HG03565 (cell line): ENCODE measurements around the gene ARRB1.
"Not testable (repeated sequence)": the region's sequence is repeated elsewhere in the genome, so short reads cannot be mapped to it uniquely, and the experiment has no call there.

Source experiments
- ATAC-seq: cut with Tn5 transposase; IDR thresholded peaks from one replicate; pipeline ENCODE4 v1.9.1; 2021; ENCODE audit warnings: mild to moderate bottlenecking, moderate library complexity; ENCODE audit not compliant: unreplicated experiment

The ARRB1 gene

DNA sequence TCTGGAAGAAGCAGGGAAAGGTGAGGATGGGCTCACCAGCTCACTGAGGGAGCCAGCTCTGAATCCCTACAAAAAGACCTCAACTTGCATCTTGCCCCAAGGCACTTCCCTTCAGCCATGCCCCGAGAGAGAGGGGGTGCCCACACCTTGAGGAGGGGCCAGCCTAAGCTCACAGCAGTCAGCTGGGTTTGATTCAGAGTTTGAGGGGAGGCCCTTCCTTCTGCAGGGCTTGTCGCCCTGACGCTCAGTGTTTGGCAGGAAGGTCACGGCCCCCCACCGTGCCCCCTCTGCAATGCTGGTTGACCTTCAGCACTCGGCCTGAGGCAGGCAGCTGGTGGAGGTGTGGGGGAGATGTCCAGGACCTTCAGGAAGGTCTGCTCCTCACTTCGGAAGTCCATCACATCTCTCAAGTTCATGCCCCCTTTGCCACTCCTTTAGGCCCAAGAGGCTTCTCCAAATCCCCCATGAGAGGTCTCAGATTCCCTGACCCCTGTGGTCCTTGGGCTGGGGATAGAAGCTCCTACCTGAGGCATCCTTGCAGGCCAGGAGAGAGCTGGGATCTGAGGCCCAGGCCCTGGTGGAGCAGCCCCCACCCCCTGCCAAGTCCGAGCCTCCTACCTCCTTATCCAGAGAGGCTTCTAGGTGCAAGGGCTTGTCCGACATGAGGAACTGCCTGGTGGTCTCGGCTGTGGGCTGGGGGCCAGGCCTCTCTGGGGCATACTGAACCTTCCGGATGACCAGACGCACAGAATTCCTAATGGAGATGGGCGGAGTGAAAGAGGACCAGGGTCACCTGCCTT, 73.3 kb downstream of the ARRB1 start:
- no peak for ATAC-seq

DNA sequence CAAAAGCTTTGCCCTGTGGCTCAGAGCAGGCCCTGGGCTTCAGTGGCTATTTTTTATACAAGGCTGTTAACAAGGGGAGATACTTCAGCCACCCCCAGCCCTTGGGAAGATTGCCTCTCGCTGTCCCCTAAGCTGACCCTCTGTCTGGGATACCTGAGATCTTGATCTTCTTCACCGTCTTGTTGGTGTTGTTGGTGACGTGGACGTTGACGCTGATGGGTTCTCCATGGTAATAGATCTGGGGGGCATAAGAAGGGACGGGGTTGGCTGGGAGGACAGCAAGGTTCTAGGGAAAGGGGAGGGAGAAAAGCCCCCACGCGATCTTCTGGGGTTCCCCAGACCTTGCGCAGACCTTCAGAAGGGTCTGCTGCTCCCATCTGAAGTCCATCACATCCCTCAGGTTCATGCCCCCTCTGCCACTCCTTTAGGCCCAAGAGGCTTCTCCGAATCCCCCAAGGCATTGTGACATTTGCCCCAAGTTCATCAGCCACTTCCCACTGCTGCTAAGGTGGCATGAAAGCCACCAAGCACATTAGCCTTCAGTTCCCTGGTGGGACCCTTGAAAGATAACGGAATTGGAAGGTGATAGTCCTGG, 74.2 kb downstream of the ARRB1 start:
- no peak for ATAC-seq

DNA sequence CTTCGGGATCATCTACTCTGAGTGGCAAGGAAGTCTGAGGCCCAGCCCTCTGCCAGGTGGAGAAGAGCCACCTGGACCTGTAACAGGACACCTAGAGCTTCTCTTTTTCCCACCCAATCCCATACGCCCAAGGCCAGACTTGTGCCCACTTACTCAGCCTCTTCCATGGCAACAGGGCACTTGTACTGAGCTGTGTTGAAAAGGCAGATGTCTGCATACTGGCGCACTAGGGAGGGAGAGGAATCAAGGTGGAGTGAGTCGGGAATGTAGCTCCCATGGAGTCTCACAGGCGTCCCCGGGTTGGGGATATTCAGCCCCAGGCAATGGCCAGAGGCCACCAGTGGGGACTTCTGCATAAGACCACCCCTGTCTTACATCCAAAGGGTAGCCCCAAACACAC, 74.8 kb downstream of the ARRB1 start:
- ATAC-seq = no peak

DNA sequence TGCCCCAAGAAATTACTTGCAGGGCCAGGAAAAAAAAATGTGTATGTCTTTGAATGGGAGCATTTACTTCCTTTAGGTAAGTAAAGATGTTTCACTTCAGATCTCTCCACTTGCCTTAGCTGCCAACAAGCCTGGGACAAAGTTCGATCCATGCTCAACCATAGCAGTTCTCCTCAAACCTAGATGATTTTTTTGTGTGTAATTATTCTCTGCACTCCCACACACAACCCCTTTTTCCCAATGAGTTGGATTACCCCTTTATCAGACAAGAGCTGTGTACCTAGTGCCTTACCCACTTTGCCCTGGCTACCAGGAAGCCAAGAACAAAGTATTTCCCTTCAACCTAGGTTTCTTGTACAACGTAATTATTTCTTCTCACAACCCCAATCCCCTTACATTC, 75.3 kb downstream of the ARRB1 start:
- no peak for ATAC-seq

DNA sequence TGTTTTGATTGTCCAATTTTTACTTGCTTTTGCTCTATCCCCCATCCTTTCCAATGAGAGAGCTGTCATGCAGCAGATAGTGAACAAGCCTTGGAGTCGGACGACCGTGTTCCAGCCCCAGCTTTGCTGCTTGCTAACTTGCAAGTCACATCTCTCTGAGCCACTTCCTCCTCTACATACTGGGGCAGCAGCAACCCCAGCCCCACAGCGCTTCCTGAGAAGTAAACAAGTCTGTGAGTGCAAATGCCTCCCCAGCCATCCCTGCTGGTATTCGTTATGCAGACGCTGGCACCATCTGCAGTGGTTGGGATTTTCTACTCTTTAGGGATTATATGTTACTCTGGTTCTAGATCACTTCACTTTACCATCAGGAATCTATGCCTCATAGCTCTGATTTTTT, 75.9 kb downstream of the ARRB1 start:
- ATAC-seq = no peak

DNA sequence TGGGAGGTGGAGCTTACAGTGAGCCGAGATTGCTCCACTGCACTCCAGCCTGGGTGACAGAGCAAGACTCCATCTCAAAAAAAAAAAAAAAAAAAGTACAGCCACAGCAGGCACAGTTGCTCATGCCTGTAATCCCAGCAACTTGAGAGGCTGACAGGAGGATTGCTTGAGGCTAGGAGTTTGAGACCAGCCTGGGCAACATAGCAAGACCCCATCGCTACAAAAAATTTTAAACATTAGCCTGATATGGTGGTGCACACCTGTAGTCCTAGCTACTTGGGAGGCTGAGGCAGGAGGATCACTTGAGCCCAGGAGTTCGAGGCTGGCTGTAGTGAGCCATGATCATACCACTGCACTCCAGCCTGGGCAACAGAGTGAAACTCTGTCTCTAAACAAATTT, 76.7 kb downstream of the ARRB1 start:
- not testable (repeated sequence) for ATAC-seq

DNA sequence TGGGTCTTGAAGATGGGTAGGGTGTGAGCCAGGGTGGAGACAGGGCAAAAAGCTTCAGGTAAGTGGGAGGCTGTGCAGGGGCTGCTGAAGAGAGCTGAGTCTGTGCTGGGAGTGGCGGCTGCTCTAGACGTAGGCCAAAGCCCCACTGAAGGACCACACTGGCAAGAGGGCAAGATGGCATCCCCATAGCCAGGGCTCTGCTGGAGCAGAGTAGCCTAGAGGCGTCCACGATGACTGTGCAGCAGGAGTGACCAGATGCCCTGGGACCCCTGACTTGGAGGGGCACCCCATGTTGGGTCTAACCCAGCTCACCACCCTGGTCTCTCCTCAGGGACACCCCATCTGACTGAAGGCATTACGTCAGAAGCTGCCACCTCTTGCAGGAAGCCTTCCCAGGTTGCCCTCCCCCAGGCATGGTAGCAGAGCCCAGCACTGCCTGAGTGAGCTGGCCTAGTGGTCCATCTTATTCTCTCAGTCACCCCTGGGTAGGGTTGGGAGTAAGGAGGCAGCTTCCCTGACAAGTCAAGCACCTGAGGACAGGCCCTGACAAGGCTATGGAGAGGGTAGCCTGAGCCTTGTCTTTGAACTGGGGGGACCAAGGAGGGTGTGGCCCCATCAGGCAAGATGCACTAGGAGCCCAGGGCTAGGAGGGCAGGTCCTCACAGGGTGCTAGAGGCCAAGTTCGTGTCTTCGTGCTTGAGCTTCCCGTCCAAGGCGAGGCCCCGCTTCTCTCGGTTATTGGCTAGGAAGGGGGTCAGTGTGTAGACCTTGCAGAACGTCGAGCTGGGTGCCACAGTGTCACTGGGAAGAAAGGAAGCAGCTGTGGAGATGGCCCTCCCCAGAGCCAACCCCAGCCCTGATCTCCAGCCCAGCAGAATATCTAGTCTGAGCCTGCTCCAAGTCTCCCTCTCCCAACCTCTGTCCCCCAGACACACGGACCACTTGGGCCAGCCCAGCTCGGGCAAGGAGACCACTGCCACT, 77.8 kb downstream of the ARRB1 start:
- ATAC-seq = no peak

DNA sequence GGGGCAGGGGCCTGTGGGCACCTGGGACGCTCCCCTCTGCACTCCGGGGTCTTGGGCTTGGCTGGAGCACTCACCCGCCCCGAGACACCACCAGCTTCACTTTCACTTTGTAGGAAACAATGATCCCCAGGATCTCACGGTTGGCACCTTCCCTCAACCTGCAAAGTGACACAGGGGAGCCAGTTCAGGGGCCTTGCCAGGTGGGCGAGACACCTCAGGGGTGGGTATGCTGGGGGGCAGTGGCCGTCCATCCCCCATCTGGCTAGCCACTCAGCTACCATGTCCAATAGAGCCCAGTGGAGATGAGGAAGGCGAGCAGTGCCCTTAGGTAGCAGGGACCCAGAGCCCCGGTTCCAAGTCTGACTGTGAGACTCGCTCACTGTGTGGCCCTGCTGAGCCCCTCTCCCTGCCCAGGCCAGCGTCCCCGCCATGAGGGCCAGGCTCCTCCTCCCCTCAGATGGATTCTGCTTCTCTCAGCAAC, 78.6 kb downstream of the ARRB1 start:
- ATAC-seq = no peak

DNA sequence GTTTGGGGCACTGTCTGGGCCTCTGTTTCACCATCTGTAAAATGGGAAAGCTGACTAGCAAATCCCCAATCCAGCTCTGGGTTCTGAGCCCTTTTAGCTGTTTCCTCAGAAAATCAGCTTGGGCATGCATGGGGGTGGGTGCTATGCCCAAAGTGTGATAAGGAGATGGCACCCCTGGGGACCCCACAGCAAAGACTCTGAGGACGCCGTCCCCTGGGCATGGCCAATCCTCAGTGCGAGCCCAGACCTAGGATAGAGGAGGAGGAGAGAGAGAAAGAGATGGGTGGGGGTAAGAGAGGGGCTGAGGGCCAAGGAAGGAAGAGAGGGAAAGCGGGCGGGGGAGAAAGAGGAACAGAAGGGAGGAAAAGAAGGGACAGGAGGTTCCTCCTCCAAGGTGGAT, 79.1 kb downstream of the ARRB1 start:
- no peak for ATAC-seq

DNA sequence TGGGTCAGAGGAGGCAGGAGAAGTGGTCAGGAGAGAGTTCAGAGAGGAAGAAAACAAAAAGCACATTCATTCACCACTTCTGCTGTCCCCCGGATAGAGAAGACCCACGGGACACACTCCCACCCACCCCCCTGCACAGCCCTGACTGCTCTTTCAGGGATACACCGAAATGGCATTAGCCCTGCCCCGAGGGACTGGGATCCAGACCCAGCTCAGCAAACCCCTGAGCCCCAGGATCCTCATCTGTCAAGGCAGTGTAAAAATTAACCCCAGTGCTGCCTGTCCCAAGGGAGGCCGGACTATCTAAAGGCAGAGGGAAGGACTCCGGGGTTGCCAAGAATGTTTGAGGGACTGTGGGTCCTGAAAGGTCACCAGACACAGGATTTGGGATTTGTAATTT, 79.7 kb downstream of the ARRB1 start:
- no peak for ATAC-seq

DNA sequence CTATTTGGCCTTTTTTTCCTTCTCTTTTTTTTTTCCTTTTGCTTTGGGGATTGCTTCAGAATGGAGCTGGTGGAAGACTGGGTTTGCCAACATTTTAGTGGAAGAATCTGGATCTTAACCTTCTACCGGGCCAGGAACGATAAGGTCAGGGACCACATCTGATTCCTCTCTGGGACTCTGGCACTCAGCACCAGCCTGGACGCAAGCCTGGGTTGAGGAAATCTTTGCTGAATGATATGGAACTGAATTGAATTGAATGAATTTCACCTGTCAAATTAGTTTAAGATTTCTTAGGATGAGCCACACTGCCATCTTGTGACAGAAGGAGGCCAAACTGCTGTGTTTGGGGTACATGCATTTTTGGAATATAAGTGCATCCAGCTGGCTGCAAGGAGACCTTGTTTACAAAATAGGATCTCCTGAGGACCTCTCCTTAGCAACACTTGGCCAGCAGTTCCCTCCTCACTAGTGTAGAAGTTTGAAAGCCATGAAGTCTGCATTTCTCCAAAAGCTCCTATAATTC, 80.5 kb downstream of the ARRB1 start:
- ATAC-seq = no peak

DNA sequence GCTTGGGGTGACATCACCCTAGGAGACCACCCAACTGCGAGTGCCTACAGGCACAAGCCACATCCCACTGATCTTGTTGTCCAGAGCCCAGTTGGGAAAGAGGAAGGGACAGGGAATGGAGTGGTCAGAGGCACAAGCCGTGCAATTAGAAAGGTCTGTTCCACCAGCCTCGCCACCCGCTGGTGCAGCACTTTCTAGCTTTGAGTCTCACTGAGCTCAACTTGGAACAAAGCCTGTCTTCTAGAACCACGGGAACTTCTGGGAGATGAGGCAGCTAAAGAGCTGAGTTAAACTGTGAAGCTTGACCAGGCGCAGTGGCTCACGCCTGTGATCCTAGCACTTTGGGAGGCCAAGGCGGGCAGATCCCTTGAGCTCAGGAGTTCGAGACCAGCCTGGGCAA, 81.6 kb downstream of the ARRB1 start:
- no peak for ATAC-seq

DNA sequence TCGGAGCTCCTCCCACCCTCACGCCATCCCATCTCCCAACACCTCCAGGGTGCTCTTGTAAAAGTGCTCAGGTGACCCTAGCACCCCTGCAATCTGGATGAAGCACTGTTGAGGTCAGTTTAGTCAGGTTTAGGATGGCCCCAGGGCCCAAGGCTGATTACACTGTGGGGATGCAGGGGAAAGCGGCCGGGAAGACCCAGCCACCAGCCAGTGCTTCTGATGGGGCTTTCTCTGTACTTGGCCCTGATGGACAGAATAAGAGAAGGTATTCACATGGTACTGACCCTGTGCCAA, 82.1 kb downstream of the ARRB1 start:
- ATAC-seq = no peak

DNA sequence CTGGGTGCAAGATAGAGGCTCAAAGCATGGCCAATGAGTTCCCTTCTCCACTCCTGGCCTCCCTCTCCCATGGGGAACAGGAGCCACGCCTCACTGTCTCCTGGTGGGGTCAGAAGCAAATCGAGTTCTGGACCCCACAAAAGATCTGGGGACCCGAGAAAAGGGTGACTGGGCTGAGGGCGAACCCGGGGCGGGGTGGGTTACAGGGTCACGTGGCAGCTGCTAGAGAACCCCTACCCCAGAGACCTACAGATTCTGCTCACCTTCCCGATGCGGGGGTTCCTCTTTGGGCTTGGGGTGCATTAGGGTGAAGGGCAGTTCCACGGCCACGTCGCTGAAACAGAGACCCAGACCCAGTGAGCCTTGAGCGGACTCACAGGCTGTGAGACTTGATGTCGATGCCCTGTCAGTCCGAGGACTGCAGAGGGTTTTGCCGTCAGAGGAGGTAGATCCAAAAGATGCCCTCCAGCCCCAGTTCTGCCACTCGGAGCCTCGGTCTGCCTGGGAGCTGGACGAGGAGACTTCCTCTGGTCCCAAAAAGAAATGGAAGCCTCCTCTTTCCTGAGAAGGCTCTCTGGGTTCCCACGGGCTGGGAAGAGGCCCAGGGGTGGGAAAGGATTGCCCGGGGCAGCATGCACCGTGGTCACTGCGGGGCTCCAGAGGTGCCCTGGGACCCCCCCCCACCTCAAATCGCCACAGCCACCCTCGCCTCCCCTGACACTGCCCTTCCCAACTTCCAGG, 82.7 kb downstream of the ARRB1 start:
- no peak for ATAC-seq

DNA sequence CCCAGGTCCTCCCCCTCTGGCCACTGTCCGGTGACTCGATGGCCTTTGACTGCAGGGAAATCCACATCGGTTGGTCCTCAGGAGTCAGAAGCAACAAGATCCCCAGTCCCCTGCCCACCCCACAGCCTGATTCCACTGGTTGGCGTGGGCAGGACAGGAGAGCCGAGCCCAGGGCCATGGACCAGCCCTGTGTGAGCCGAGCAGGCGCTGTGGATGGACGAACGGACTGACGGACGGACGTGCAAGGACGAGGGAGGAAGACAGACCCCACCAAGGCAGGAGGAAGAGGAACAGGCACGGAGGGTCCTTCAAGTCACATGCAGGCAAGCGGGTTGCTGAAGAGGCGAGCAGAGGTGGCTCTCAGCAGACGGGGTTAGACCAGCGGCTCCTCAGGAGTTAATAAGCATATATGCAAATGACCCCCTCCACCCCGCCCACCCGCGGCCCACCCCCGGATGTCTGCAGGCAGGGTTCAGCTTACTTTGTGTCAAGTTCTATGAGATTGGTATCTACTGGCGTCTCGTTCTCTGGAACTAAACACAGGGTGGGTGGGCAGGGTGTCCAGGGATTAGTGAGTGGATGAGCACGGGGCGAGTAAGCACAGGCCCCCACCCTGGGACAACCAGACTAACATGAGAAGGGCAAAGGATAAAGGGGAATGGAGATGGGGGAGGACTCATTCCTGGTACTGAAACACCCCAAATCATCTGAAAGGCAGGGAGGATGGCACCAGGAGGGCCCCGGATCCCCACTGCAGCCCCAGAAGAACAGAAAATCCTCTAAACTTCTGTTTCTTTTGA, 84.1 kb downstream of the ARRB1 start:
- ATAC-seq = no peak

DNA sequence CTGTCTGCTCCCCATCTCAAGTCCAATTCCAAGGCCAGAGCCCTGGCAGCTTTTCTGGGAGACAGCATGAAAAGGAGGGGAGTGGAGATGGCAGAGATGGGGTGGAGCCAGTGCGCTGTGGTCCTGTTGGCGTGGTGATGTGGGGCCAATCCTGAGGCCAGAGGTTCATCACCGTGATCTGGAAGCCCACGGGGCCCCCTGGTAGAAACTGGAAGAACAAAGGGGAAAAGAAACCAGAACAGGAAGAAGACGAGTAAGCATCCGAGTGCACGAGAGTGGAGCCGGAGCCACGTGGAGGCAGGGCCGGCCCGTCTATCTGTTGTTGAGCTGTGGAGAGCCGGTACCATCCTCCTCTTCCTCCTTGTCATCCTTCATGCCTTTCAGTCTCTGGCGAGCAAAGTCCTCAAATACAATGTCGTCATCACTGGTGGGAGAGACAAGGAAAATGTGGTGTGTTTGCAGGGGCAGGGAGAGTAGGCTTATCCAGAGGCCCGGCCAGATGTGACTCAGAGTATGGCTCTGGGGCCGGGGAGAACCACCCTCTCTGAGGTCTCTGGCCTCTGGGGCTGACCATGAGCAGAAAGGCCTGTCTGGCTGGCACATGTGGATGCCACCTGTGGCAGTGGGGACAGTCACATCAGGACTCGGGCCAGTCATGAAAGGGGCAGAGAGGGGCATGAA, 85.5 kb downstream of the ARRB1 start:
- ATAC-seq = no peak

DNA sequence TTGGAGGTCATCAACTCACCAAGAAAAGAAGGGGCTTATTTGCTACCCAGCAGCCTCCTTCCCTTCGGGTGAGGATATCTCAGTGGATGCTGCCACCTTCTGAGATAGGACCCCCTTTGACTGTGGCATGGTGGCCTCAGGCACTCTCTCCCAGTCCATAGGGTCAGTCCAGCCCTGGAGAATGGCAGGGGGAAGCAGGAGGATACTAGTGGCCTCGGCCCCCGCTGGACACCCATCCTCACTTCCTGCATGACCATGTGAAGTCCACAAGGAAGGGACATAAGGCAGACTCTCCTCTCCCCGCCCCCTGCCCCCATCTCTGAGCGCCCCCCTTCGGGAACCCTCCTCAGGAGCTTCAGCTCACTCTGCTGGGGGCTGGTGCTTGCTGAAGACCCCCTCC, 86.5 kb downstream of the ARRB1 start:
- ATAC-seq = no peak

DNA sequence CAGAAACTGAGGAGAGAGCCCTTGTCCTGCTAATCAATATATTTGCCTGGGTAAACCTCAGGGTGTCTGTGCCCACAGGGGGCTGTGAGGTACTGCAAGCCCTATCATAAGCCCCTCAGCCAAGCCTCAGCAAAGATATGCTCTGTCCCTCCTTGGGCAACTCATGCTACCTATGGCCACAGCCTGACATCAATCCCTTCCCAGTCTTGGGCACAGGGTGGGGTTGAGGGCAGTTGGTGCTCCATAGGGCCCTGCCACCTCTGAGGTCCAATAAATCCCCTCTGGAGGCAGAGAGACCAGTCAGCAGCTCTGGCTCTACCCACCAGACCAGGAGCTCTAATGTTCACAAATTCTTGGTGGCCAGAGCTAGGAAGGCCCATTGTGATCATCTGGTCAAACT, 87.1 kb downstream of the ARRB1 start:
- ATAC-seq = no peak

DNA sequence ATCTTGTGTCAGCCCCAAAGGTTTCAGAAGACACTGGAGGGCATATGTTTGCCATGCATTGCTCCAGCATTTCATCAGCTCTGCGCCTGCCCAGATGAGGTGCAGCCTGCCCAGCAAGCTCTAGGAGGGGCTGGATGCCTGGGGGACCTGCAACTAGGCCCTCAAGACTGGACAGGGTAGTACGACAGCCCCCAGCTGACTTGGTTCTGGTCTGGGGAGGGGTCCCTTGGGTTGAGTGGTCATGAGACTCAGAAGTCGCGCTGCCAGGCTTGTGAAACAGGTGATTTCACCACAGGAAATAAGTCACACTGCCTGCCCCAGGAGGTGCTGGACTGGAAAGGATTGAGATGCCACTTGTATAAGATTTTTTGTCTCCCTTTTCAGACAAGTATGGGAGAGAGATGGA, 87.5 kb downstream of the ARRB1 start:
- ATAC-seq = no peak
